ENCODE measurements around the gene AKT2. TPM values are rescaled to one million over a fixed set of nuclear protein-coding genes. Genes with fewer than 3 reads are reported as not detected.

Gene AKT2
- total RNA-seq: 102 and 105 TPM in 2 replicates

DNA sequence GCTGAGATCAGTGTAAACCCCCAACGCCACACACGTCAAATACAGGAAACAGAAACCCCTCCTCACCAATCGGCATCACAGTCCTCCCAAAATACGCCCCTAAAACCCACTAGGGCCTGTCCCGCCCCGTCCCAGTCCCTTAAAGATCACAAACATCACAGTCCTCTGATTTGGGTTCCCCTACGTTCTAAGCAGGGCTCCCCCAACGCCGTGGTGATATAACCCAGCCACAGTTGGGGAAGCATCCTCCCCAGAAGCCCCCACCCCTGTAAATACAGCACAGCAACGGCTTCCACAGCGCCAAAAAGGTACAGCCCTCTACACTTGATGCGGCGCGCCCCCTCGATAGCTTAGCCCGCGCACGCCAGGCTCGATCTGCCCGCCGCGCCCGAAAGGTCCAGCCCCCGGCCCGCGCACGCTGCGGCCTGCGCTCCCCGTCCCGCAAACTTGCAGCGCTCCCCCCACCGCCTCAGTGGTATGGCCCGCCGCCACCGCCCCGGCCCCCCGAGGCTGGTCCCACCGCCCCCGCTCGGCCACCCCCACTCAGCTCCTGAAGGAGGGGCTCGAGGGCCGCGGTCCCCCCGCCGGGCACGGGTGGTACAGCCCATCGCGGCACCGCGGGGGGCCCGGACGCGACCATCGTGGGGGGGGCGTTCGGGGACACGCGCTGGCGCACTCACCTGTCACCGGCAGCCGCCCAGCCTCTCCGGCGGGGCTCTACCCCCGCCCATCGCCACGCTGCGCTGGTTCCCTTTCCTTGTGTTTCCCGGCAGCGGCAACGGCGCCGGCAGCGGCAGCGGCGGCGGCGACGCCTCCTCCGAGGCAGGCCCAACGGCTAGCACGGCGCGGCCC is at the start of gene AKT2:
AKT2 (minus strand) TSS at position 845 of the 852 bp plus-strand sequence. CDS start 20,078 bp downstream, outside the sequence.

DNA sequence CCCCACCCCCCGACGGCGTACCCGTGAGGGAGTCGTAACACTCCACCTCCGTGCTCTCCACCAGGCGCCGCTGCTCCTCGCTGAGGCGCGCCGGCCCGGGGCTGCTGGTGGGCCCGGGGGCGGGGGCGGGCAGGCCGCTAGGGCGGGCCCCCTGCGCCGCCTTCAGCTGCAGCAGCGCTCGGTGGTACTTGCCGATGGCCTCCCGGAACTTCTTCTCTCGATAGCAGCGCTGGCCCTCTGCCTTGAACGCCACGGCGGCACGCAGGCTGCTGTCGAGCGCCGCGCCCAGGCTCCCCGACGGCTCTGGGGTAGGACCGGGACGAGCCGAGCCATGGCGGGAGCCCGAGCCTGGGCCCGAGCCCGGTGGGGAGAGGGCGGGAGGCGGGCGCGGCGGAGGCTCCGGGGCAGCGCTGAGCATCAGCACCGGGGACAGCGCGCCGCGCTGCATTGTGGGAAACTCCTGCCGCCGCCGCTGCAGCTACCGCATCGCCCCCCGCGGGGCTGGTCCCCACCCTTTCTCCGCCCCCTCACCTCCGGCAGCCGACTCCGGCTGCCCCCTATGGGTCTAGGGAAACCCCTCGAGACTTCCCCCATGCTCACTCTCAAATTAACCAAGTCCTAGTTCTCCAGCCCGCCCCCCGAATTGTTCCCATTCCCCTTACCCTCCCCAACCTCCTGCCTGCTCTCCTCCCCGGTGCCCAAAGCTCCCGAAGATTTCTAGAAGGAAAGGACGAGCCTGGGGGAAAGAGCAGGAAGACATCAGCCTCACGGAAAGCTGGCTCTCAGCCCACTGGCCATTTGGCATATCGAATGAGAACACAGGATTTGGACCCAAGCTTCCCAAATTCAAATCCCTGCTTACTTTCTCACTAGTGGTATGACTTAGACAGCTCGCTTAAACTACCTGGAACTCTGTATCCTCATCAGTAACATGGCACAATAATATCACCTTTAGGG is 66.9 kb downstream of the AKT2 start, which contains the start of gene TTC9B:
TTC9B (minus strand) TSS at position 451 of the 957 bp plus-strand sequence; CDS start at position 448, 3 bp downstream.

DNA sequence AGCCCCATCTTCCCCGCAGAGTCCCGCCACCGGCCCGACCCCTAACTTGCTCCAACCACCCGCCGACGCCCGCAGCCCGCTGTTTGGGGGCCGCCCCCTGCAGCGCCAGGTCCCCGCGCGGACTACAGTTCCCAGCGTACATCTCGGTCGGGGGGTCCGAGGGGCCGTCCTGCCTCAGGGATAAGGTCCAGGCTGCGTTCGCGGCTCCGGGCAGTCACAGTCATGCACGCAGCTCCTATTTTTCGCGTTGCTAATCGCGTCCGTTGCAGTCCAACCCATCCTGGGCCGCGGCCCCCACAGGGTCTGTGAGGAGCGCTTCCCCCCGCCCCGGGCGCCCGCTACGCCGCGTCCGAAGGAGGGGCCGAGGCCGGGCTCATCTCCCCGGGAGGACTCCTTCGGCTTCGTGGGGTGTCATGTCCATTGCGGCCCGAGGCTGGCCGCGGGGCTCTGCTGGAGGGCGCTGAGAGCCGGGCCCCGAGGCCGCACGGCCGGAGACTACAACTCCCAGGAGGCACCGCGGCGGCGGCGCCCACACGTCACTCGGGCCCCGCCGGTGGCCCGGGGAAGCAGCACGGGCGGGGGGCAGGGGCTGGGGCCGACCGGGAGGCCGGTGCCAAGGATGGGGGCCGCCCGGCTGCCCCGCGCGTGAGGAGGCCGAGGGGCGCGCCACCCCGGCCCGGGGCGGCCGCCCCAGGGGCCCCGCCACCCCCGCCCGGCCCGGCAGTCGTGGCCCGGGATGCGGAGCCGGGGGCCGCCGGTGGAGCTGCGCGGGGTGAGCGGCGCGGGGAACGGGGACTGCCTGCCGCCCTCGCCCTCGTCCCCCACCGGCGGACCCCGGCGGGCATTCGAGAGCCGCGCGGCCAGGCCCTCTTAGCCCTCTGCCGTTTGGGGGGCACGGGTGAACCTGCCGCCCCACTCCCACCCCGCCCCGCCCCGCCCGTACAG is 94.0 kb downstream of the AKT2 start, which contains the start of gene MAP3K10:
MAP3K10 (plus strand) TSS at position 536 of the 945 bp plus-strand sequence. CDS start 606 bp downstream, outside the sequence.

Small RNA genes lying within 50 kb of the gene (small RNA-seq; reads per million reads assigned to genes)
- 55.6 reads per million, percentile 97 among the genes with 10 or more reads in this experiment for gene MIR641
- not detected for gene RNU6-945P

Other genes starting within 250 kb of the AKT2 start
- 20.3 and 31.8 TPM in 2 replicates for gene ZNF780B, start 229.1 kb downstream of the AKT2 start, total RNA-seq
- gene ZNF780A, start 194.4 kb downstream of the AKT2 start, total RNA-seq: 18.9 and 24.6 TPM in 2 replicates
- gene MAP3K10, start 93.9 kb downstream of the AKT2 start, total RNA-seq: 7.1 and 7.7 TPM in 2 replicates
- gene TTC9B, start 67.0 kb downstream of the AKT2 start, total RNA-seq: not detected in 2 replicates
- gene CCNP, start 58.7 kb downstream of the AKT2 start, total RNA-seq: 0.11 and 0.13 TPM in 2 replicates
- gene C19orf47, start 63.1 kb upstream of the AKT2 start, total RNA-seq: 5.2 and 6.6 TPM in 2 replicates
- gene PLD3, start 63.4 kb upstream of the AKT2 start, total RNA-seq: 228 and 236 TPM in 2 replicates
- 0.32 and 0.39 TPM in 2 replicates for gene HIPK4, start 104.8 kb upstream of the AKT2 start, total RNA-seq
- gene PRX, start 128.0 kb upstream of the AKT2 start, total RNA-seq: 2.4 and 2.5 TPM in 2 replicates
- 13.6 and 23.8 TPM in 2 replicates for gene SERTAD1, start 140.6 kb upstream of the AKT2 start, total RNA-seq
- 18.3 and 24.2 TPM in 2 replicates for gene SERTAD3, start 159.0 kb upstream of the AKT2 start, total RNA-seq
- gene BLVRB, start 180.4 kb upstream of the AKT2 start, total RNA-seq: 51.1 and 67.9 TPM in 2 replicates
- gene SPTBN4, start 181.7 kb upstream of the AKT2 start, total RNA-seq: 3.5 and 4.6 TPM in 2 replicates

All from articular chondrocyte of knee joint (primary cell).